ENCODE measurements around the gene SYNM. TPM values are rescaled to one million over a fixed set of nuclear protein-coding genes. Genes with fewer than 3 reads are reported as not detected.

The SYNM gene
- total and polyA plus RNA-seq, 2 donors (not counting 1 experiment from before 2014, with no cell fraction given) = 0.04 to 0.27 TPM

DNA sequence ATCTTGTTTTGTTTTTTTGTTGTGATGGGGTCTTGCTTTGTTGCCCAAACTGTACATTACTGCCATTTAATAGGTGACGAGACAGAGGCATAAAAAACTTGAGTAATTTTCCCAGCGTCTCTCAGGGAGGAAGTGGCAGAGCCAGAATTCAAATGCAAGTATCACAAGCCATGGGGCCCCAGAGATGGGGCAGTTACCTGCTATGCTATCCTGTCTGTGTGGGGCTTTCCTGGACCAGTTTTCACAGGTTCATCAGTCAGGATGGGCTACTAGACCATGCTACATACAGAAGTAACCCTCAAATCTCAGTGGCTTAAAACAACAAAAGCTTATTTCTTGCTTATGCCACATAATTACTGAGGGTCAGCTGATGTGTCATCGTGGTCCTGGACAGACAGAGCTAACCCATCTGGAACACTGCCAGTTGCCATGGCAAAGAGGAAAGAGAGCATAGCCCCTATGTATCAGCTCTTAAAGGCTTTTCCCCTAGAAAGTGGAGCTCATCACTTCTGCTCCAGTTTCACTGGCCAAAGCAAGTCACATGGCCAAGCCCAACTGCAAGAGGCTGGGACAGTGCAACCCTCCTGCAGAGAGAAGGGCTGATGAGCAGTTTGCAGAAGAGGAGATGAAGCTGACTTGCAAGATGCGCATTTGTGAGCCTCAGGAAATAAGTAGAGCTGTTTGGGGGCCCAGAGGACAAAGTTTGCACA lies 31.7 kb upstream of the SYNM start:
- TF ChIP-seq, protein P1, sequence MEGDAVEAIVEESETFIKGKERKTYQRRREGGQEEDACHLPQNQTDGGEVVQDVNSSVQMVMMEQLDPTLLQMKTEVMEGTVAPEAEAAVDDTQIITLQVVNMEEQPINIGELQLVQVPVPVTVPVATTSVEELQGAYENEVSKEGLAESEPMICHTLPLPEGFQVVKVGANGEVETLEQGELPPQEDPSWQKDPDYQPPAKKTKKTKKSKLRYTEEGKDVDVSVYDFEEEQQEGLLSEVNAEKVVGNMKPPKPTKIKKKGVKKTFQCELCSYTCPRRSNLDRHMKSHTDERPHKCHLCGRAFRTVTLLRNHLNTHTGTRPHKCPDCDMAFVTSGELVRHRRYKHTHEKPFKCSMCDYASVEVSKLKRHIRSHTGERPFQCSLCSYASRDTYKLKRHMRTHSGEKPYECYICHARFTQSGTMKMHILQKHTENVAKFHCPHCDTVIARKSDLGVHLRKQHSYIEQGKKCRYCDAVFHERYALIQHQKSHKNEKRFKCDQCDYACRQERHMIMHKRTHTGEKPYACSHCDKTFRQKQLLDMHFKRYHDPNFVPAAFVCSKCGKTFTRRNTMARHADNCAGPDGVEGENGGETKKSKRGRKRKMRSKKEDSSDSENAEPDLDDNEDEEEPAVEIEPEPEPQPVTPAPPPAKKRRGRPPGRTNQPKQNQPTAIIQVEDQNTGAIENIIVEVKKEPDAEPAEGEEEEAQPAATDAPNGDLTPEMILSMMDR (IDR thresholded peaks at IDR 0.05) = no peak
- no peak for TF ChIP-seq EZH2 (IDR thresholded peaks at IDR 0.05; ENCODE audit: borderline replicate concordance, insufficient read depth, low read depth, low read length, poor library complexity, severe bottlenecking)
- no peak overlapping the region for H3K27ac Mint-ChIP-seq
- ChIA-PET CTCF (interaction anchor here (1.3 to 2.1 kb wide), 3 partner anchors 9 to 553 kb away, joined by 3 to 6 read pairs (median 5); no protein-coding TSS in a partner anchor), POLR2A (no interaction called here)
- no peak overlapping the region for H3K4me3 Mint-ChIP-seq
- no peak overlapping the region for H2AFZ ChIP-seq (ENCODE audit: insufficient read depth, low read depth, low read length, poor library complexity, severe bottlenecking)
- H3K79me2 ChIP-seq (ENCODE audit: control insufficient read depth, insufficient read depth, low read length) = no peaks in the 10 kb centered on the region
- H3K9ac ChIP-seq (ENCODE audit: low read length) = no peak overlapping the region
- H3K27me3 Mint-ChIP-seq = peaks cover 4% of the 10 kb centered on the region
- DNase-seq (no peak), ATAC-seq (ENCODE audit: low read depth) (no peak)
- peaks cover 0 to 2% (median 0%) of the 10 kb centered on the region in 4 experiments for H3K27me3 ChIP-seq (replicated peaks in 1 of 4; ENCODE audit: control extremely low read depth in 1 of 4, control insufficient read depth in 3 of 4, insufficient read depth in 4 of 4, low read length in 3 of 4)
- intact Hi-C loops (cut with micrococcal nuclease) = loop anchor here (10.0 kb wide), 1 partner anchor 418 kb away; no protein-coding TSS in a partner anchor
- no peaks in the 10 kb centered on the region for H3K36me3 ChIP-seq (replicated peaks in 1 of 2; ENCODE audit: control extremely low read depth in 1 of 2, control insufficient read depth in 1 of 2, extremely low read depth in 1 of 2, insufficient read depth in 2 of 2, low read length in 1 of 2)
- H3K4me1 ChIP-seq (ENCODE audit: control insufficient read depth in 2 of 2, insufficient read depth in 2 of 2, low read length in 2 of 2) = peaks cover 5 to 7% of the 10 kb centered on the region in 2 donors
- no peak overlapping the region for H3K27ac ChIP-seq (ENCODE audit: low read length in 2 of 2)
- H3K9me3 Mint-ChIP-seq (ENCODE audit: insufficient read depth) = no peaks in the 10 kb centered on the region
- no peak overlapping the region for H3K4me2 ChIP-seq (replicated peaks; ENCODE audit: low read depth, low read length, poor library complexity, severe bottlenecking)
- H3K9me3 ChIP-seq (ENCODE audit: control extremely low read depth in 1 of 3, control insufficient read depth in 2 of 3, insufficient read depth in 1 of 3, low read length in 2 of 3) = no peaks in the 10 kb centered on the region
- 66% methylated on average over 4 of the region's 4 CpGs for WGBS (ENCODE audit: insufficient coverage)
- H4K20me1 ChIP-seq (ENCODE audit: control insufficient read depth, insufficient read depth, low read length, poor library complexity, severe bottlenecking) = no peaks in the 10 kb centered on the region
- peaks cover 7% of the 10 kb centered on the region for H3K4me1 Mint-ChIP-seq
- H3K4me3 ChIP-seq (ENCODE audit: control extremely low read depth in 1 of 5, extremely low read depth in 1 of 5, insufficient read depth in 1 of 5, low read depth in 2 of 5, low read length in 4 of 5) = no peak overlapping the region

DNA sequence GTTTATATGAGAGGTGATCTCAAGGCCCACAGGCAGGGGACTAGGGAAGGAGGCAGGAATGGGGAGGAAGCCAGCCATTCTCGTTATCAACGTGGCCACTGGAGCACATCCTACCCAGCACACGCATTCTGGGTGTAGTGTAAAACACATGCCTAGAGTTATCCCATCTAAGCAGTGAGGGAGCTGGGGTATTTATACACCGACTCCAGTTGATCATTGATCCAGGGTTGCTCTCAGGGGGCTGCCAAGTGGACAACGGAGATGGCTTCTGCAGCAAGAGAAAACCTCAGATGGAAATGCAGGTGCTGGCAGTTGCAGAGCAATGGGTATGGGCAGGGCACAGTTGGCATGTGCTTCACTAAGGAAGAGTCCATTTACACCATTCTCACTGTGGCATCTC lies 30.4 kb upstream of the SYNM start:
- Histone ChIP-seq H3K4me3 (ENCODE audit: control extremely low read depth in 1 of 5, extremely low read depth in 1 of 5, insufficient read depth in 1 of 5, low read depth in 2 of 5, low read length in 4 of 5) (no peak overlapping the region), H3K9me3 (ENCODE audit: control extremely low read depth in 1 of 3, control insufficient read depth in 2 of 3, insufficient read depth in 1 of 3, low read length in 2 of 3) (no peaks in the 10 kb centered on the region), H3K4me2 (replicated peaks; ENCODE audit: low read depth, low read length, poor library complexity, severe bottlenecking) (no peak overlapping the region), H3K27ac (ENCODE audit: low read length in 2 of 2) (no peak overlapping the region), H3K9ac (ENCODE audit: low read length) (no peak overlapping the region), H2AFZ (ENCODE audit: insufficient read depth, low read depth, low read length, poor library complexity, severe bottlenecking) (no peak overlapping the region), H3K4me1 (ENCODE audit: control insufficient read depth in 2 of 2, insufficient read depth in 2 of 2, low read length in 2 of 2) (peaks cover 5 to 7% of the 10 kb centered on the region in 2 donors), H4K20me1 (ENCODE audit: control insufficient read depth, insufficient read depth, low read length, poor library complexity, severe bottlenecking) (no peaks in the 10 kb centered on the region), H3K27me3 (replicated peaks in 1 of 4; ENCODE audit: control extremely low read depth in 1 of 4, control insufficient read depth in 3 of 4, insufficient read depth in 4 of 4, low read length in 3 of 4) (peaks cover 0 to 2% (median 0%) of the 10 kb centered on the region in 4 experiments), H3K36me3 (replicated peaks in 1 of 2; ENCODE audit: control extremely low read depth in 1 of 2, control insufficient read depth in 1 of 2, extremely low read depth in 1 of 2, insufficient read depth in 2 of 2, low read length in 1 of 2) (no peaks in the 10 kb centered on the region), H3K79me2 (ENCODE audit: control insufficient read depth, insufficient read depth, low read length) (no peaks in the 10 kb centered on the region)
- H3K27ac Mint-ChIP-seq = no peak overlapping the region
- H3K4me3 Mint-ChIP-seq = no peak overlapping the region
- CTCF ChIA-PET = interaction anchor here (1.0 to 2.1 kb wide), 4 partner anchors 10 to 554 kb away, joined by 3 to 6 read pairs (median 4); no protein-coding TSS in a partner anchor
- H3K27me3 Mint-ChIP-seq = peaks cover 16% of the 10 kb centered on the region
- POLR2A ChIA-PET = no interaction called here
- 88% methylated on average over 3 of the region's 5 CpGs for WGBS (ENCODE audit: insufficient coverage)
- TF ChIP-seq, protein P1 (IDR thresholded peaks at IDR 0.05) = no peak
- no peak for TF ChIP-seq EZH2 (IDR thresholded peaks at IDR 0.05; ENCODE audit: borderline replicate concordance, insufficient read depth, low read depth, low read length, poor library complexity, severe bottlenecking)
- ATAC-seq (ENCODE audit: low read depth) = no peak
- H3K4me1 Mint-ChIP-seq = peaks cover 7% of the 10 kb centered on the region
- DNase-seq = no peak
- no peaks in the 10 kb centered on the region for H3K9me3 Mint-ChIP-seq (ENCODE audit: insufficient read depth)
- intact Hi-C loops (cut with micrococcal nuclease) = loop anchor here (10.0 kb wide), 1 partner anchor 420 kb away; no protein-coding TSS in a partner anchor
